COLO668 (cell line): Measurements from ENCODE around the gene NLK.
"Not testable (repeated sequence)": the region's sequence is repeated elsewhere in the genome, so short reads cannot be mapped to it uniquely, and the experiment has no call there.

Experiments used
- DNase-seq: peaks from one replicate; lab custom pipeline; 2025; ENCODE audit not compliant: unreplicated experiment; lab: John Stamatoyannopoulos, UW

The NLK gene

GRCh38 chr17:28071891-28072606 is 29.6 kb downstream of the NLK start:
- DNase-seq, result no peak

- no peak for DNase-seq
These were observed 30.6 kb downstream of the NLK start for GRCh38 chr17:28072936-28073533.

- DNase-seq, result no peak
These were observed 31.5 kb downstream of the NLK start for GRCh38 chr17:28074010-28074409.

- DNase-seq, result no peak
These were observed 33.7 kb downstream of the NLK start for GRCh38 chr17:28076144-28076543.

GRCh38 chr17:28077140-28077539 is 34.7 kb downstream of the NLK start:
- DNase-seq, result not testable (repeated sequence)

- DNase-seq, result no peak
These were observed 36.1 kb downstream of the NLK start for GRCh38 chr17:28078341-28079229.

- DNase-seq, result no peak
These were observed 39.0 kb downstream of the NLK start for GRCh38 chr17:28081467-28081866.

GRCh38 chr17:28085766-28086165 is 43.3 kb downstream of the NLK start:
- DNase-seq, result no peak

GRCh38 chr17:28086519-28086918 is 44.0 kb downstream of the NLK start:
- no peak for DNase-seq

- DNase-seq, result no peak
These were observed 45.3 kb downstream of the NLK start for GRCh38 chr17:28087743-28088142.

GRCh38 chr17:28090551-28090950 is 48.1 kb downstream of the NLK start:
- DNase-seq, result no peak

- DNase-seq, result no peak
These were observed 49.6 kb downstream of the NLK start for GRCh38 chr17:28092088-28092487.

- DNase-seq, result no peak
These were observed 51.7 kb downstream of the NLK start for GRCh38 chr17:28093999-28094716.

GRCh38 chr17:28096756-28097155 is 54.3 kb downstream of the NLK start:
- no peak for DNase-seq

- no peak for DNase-seq
These were observed 54.8 kb downstream of the NLK start for GRCh38 chr17:28097254-28097653.

- no peak for DNase-seq
These were observed 55.4 kb downstream of the NLK start for GRCh38 chr17:28097901-28098300.

- not testable (repeated sequence) for DNase-seq
These were observed 56.1 kb downstream of the NLK start for GRCh38 chr17:28098591-28098990.

- DNase-seq, result no peak
These were observed 57.8 kb downstream of the NLK start for GRCh38 chr17:28100251-28100650.

GRCh38 chr17:28100936-28101335 is 58.5 kb downstream of the NLK start:
- DNase-seq, result no peak

GRCh38 chr17:28101919-28102318 is 59.4 kb downstream of the NLK start:
- no peak for DNase-seq

- no peak for DNase-seq
These were observed 63.0 kb downstream of the NLK start for GRCh38 chr17:28105501-28105900.
